Right hindlimb (tissue), 1 donor: ENCODE measurements around the gene ESPN.
"Not testable (repeated sequence)": the region's sequence is repeated elsewhere in the genome, so short reads cannot be mapped to it uniquely, and the experiment has no call there.

Source experiments
- DNase-seq: peaks from one replicate; pipeline ENCODE4 v3.0.0-alpha.2; 2018

Gene ESPN

DNA sequence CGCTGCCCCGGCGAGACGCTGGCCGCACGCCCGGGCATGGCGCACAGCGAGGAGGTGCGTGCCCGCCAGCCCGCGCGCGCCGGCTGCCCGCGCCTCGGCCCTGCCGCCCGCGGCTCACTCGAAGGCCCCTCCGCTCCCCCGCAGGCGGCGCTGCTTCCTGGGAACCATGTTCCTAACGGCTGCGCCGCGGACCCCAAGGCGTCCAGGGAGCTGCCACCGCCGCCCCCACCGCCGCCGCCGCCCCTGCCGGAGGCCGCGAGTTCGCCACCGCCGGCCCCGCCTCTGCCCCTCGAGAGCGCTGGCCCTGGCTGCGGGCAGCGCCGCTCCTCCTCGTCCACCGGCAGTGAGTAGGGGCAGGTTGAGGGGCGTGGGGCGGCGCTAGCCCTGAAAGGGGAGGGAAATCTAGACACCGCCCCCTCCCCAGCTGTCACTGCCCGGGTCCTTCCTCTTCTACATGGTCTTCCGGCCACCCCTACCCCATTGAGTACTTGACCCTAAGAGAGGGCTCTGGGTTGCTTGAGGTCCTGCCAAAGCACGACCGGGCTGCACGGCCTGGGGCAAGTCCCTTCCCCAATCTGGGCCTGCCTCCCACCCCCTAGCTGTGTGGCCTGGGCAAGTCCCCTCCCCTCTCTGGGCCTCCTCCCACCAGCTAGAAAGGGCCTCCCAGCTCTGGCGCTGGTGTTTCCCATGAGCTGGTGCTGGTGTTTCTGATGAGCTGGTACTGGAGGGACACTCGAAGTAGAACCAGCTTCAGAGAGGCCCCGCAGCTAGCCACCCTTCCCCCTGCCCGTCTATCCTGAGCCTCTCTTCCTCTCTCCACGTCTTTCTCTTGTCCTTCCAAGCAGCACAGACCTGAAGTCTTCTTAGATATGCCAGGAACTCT is 24.4 kb downstream of the ESPN start:
- DNase-seq = peak; percentile 45

DNA sequence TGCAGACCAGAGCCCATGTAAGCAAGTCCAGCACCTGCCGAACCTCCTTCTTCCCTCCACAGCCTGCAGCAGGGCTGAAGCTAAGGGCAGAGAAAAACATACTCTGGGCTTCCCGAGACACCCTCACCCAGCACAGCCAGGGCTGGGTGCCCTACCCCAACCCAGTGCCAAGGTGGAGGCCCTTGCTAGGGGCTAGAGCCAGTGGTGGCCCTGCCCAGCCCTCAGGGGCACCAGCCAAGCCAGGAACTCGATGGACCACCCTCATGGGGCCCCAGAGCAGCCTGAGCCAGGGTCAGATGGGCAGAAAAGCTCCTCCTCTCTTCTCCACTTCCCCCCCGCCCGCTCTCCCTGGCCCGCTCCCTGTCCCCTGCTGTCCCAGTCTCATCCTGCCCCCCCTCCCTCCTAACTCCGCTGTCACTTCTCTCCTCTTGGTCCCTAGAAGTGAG is 25.5 kb downstream of the ESPN start:
- no peak for DNase-seq

DNA sequence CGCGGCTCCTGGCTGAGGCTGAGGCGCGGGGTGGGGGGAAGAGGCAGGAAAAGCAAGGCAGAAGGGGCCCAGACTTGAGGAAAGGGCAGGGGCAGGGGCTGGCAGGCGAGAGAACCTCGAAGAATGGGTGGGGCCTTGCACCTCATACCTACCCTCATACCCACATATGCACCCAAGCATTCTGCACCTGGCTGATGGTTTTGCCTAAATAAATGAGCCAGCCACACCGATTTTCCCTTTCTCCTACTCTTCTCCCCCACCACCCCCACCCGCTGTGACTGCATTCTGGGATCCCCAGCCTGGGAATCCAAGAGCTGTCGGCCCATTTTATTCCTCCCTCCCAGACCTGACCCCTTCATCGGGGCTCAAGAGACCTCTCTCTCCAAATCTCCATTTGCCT is 25.9 kb downstream of the ESPN start:
- not testable (repeated sequence) for DNase-seq

DNA sequence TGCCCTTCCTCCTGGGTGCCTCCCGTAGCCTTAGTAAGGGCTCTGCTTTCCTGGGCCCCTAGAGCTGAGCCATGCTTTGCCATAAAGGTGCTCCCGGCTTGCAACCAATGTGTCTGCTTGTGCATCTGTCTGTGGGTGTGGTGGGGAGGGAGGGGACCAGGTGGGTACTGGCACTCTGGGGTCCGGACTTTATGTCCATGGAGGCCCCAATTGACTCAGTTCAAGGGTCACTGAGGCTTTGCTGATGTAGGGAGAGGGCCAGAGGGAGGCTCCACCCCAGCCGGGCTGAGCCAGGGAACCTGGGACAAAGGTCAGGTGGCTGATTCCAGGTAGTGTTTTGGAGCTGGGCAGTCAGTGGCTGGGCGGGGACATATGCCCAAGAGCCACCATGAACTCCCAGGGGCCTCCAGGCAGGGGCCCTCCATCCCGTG is 26.4 kb downstream of the ESPN start:
- no peak for DNase-seq

DNA sequence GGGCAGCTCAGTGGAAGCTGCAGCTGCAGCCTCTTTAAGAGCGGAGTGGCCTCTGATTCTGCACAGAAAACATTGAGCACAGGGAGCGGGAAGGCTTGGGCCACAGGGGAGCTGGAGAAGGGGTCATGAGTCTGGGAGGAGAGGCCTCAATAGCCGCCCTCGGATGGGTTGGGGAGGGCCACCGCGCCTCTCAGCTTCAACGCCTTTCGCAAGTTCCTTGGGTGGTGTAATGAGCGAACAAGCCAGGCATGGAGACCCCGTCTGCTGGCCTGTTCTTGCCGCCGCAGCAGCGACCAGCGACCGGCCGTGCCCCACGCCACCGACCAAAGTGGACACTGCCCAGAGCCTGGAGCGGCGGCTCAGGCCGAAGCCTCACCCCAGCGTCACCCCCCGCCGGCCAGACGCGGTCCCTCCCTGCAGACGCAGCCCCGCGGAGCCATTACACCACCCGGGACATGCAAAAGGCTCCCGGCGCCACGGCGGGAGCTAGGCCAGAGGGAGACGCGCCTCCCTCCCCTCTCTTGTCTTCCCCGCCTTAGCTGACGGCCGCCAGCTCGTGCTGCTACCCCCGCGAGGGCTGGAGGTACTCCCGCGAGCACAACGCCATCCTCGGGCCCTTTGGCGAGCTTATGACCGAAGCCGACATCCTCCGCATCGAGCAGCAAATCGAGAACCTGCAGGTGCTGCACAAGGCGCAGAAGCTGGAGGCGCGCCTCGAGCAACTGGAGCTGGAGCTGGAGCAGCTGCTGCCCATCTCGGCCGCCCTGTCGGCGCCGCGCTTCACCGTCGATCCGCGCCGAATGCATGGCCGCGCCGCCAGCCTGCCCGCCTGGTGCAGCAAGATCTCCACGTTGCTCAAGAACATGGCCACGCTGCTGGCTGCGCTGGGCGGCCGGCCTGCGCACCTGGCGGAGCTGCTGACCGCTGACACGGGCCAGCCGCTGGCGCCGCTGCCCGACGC is 29.6 kb downstream of the ESPN start:
- DNase-seq = not testable (repeated sequence)

GRCh38 chr1:6454856-6455751 is 30.5 kb downstream of the ESPN start:
- DNase-seq = peak; percentile 27

DNA sequence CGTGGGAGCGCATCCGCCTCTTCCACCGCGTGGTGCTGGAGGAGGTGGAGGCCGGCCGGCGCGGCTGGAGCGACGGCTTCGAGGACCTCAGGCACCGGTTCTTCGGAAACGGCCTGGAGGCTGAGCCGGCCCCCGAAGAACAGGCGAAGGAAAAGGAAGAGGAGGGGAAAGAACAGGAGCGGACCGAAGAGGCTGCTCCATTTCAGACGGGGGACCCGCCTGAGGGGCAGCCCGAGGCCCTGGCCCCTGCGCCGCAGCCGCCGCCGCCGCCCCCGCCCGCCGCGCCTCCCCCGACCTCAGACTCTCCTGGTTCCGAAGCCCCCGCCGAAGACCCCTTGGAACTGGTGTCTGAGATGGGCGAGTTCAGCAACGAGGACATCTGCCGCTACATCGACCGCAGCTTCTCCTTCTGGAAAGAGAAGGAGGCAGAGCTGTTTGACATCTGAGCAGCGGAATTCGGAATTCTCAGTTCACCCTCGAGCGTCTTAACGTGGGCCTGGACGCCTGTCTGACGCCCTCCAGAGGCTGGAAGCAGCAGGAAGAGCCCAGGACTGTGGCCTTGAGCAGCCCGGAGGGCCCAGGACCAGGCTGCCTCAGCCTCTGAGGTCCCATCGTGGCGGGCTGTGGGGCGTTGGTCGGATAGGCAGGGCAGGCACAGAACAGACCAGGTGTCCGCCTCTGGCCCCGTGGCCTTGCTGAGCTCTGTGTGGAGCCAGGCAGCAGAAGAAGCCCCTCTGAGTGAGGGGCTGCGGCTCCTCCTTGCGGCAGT is 31.4 kb downstream of the ESPN start:
- DNase-seq = peak; percentile 8

GRCh38 chr1:6456800-6457466 is 32.4 kb downstream of the ESPN start:
- no peak for DNase-seq

- no peak for DNase-seq
Measured at GRCh38 chr1:6459850-6460265, 35.3 kb downstream of the ESPN start.

DNA sequence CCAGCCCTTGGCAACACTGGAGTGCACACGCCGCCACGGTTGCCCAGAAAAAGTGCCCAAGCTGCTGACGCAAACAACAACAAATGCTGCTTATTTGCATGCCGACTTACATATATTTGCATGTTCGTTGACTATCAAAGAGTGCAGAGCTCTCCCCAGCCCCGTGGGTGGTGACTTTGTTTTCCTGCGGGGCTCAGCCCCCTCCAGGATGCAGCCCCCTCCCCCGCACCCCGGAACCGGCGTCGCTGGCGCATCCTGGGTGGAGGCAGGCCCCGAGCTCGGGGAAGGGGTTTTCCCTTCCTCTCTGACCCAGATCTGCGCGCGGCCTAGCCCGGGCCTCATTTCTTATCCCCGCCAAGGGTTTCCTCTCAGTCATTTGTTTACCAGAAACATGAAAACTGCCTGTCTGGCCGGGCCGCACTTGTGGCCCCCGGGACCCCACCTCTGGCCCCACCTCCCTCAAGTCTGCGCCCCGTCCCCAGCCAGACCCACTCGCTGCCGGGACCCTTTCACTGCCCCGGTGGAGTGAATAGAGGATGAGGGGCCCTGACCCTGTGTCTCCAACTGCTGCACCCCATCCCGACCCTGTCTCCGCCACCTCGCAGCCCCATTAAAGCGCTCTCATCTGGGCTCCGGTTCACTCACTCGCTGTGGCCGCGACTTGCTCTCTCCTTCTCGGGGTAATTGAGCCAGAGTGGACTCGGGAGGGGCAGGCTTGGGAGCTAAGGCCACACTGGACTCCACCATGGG is 35.9 kb downstream of the ESPN start:
- DNase-seq = no peak

- DNase-seq = no peak
Measured at GRCh38 chr1:6461051-6461530, 36.5 kb downstream of the ESPN start.

DNA sequence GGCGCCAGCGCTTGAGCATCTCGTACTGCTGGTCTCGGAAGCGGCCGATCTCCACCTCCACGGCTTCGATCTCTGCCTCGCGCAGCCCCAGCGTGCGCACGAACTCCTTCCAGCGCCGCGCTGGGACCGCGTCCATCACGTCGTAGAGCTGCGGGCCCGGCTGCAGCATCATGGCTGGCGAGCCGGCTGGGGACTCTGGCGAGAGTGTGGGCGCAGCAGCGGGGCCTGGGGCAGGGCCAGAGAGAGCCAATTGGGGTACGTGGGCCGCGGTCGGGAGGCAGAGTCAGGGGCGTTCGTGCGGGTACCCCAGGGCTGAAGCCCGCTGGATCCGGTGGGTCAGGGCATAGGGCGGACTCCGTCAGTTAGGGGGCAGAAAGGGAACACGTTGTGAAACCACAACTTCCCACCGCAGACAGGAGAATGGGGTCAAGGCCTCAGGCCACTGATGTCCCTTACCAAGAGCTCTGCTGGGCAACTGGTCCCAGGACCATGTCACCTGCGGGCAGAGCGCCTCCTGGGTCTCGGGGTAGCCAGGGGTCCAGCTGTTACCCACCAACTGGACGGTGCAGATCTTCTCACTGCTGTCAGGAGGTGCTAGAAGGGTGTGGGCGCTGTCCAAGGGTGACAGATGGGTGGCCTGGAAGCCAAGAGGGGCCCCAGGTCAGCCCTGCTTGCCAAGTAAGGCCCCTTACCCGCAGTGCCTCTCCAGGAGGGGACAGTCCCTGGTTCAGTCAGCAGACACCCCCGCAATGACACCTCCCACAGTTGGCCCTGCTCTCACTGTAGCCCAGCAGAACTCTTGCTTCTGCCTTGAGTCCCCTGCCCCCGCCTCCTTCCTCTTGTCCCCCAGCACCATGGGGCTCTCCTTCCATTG is 37.2 kb downstream of the ESPN start:
- no peak for DNase-seq

DNA sequence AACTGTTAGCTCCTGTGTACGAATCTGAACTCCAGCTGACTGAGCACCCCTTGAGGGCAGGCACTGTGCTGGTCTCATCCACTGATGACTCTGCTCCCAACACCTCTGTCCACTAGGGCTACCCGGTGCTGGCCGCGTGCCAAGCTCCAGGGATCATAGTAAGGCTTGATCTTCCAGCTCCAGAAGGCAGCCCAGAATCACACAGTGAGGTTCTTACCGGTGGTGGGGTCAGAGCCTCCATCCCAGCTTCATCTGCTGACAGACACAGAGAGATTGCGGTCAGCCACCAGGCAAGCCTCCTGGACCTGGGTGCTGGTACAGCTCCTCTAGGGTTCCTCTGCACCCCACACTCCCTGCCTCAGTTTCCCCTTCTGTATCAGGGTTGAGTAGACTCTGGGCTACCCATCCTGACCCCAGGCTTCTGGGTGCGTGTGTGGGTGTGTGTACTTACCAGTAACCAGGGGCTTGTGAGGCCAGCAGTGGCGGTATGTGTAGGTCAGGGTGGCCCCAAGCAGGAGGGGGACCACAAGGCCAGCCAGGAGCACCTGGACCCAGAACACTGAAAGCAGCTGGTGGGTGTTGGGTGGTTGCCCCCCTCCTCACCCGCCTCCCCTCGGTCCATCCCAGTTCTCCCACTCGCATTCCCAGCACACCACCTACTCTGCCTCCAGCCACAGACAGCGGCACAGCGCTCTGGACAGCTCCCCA is 38.0 kb downstream of the ESPN start:
- no peak for DNase-seq

GRCh38 chr1:6463120-6463412 is 38.5 kb downstream of the ESPN start:
- DNase-seq = no peak

GRCh38 chr1:6464514-6464836 is 39.9 kb downstream of the ESPN start:
- no peak for DNase-seq

- no peak for DNase-seq
Measured at GRCh38 chr1:6464915-6465314, 40.3 kb downstream of the ESPN start.

GRCh38 chr1:6465461-6466005 is 41.0 kb downstream of the ESPN start:
- DNase-seq = no peak

DNA sequence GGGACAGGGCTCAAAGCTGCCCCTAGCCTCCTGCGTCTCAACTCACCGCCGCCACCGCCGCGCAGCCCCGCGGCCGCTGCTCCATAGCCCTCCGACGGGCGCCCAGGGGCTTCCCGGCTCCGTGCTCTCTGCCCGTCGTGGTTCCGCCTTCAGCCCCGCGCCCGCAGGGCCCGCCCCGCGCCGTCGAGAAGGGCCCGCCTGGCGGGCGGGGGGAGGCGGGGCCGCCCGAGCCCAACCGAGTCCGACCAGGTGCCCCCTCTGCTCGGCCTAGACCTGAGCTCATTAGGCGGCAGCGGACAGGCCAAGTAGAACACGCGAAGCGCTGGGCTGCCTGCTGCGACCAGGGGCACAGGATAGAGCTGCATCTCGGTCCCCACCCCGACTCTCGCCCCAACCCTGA is 41.4 kb downstream of the ESPN start, which contains the start of gene TNFRSF25:
TSS of gene TNFRSF25 (minus strand) at position 151 of the 400 bp plus-strand sequence. CDS start at position 85, 66 bp downstream.
- no peak for DNase-seq
